SK-N-SH treated with all-trans-retinoic acid at 6 μM for 48 hours (cell line): ENCODE data around the gene KMT5B.

ENCODE experiments used
- ATAC-seq: fragments of 200-7000 bp; cut with Tn5 transposase; 3 replicates; pipeline ENCODE4 v1.9.1; 2020; ENCODE audit warnings: mild to moderate bottlenecking, moderate library complexity
- ARNTL ChIP-seq: fragments of 450-650 bp; formaldehyde crosslinking; IDR thresholded peaks from 2 replicates; pipeline ENCODE4 v1.5.0; 2020; ENCODE audit warnings: low read depth, mild to moderate bottlenecking, moderate library complexity, borderline replicate concordance
- CSDC2 ChIP-seq: fragments of 250-450 bp; sonication (Bioruptor Pico); IDR thresholded peaks from 2 replicates; pipeline ENCODE4 v1.5.0; 2020; ENCODE audit warnings: mild to moderate bottlenecking, moderate library complexity
- ESRRG ChIP-seq: fragments of 250-450 bp; sonication (Bioruptor Pico); IDR thresholded peaks from 2 replicates; pipeline ENCODE4 v1.6.1; 2021; ENCODE audit warnings: mild to moderate bottlenecking
- GLIS3 ChIP-seq: fragments of 250-450 bp; sonication (Bioruptor Pico); IDR thresholded peaks from 2 replicates; pipeline ENCODE4 v1.5.0; 2020; ENCODE audit warnings: mild to moderate bottlenecking, moderate library complexity
- ISL1 ChIP-seq: fragments of 250-450 bp; sonication (Bioruptor Pico); IDR thresholded peaks from 2 replicates; pipeline ENCODE4 v2.1.2; 2022; ENCODE audit warnings: mild to moderate bottlenecking, moderate library complexity
- OSR1 ChIP-seq: fragments of 250-450 bp; sonication (Bioruptor Pico); IDR thresholded peaks from 2 replicates; pipeline ENCODE4 v1.8.0; 2022; ENCODE audit warnings: moderate library complexity, mild to moderate bottlenecking, inconsistent platforms
- PPARA ChIP-seq: fragments of 250-450 bp; sonication (Bioruptor Pico); IDR thresholded peaks from 2 replicates; pipeline ENCODE4 v1.5.0; 2020; ENCODE audit warnings: mild to moderate bottlenecking, borderline replicate concordance
- RARB ChIP-seq: fragments of 250-450 bp; sonication (Bioruptor Pico); IDR thresholded peaks from 2 replicates; pipeline ENCODE4 v1.8.0; 2021; ENCODE audit warnings: mild to moderate bottlenecking, moderate library complexity
- SNAI2 ChIP-seq: fragments of 250-450 bp; sonication (Bioruptor Pico); IDR thresholded peaks from 2 replicates; pipeline ENCODE4 v1.5.0; 2020; ENCODE audit warnings: mild to moderate bottlenecking, moderate library complexity
- TCF4 ChIP-seq: fragments of 250-450 bp; sonication (Bioruptor Pico); IDR thresholded peaks from 2 replicates; pipeline ENCODE4 v1.8.0; 2021; ENCODE audit warnings: mild to moderate bottlenecking, moderate library complexity, borderline replicate concordance
- TOX ChIP-seq: fragments of 250-450 bp; sonication (Bioruptor Pico); IDR thresholded peaks from 2 replicates; pipeline ENCODE4 v1.8.0; 2021; ENCODE audit warnings: mild to moderate bottlenecking, moderate library complexity, borderline replicate concordance
- ZC3H10 ChIP-seq: fragments of 250-450 bp; sonication (Bioruptor Pico); IDR thresholded peaks from 2 replicates; pipeline ENCODE4 v1.5.1; 2021; ENCODE audit warnings: mild to moderate bottlenecking, moderate library complexity
- ZFP3 ChIP-seq: fragments of 250-450 bp; sonication (Bioruptor Pico); IDR thresholded peaks from 2 replicates; pipeline ENCODE4 v1.5.0; 2020; ENCODE audit warnings: mild to moderate bottlenecking, moderate library complexity
- ZFP30 ChIP-seq: fragments of 450-650 bp; formaldehyde crosslinking; IDR thresholded peaks from 2 replicates; pipeline ENCODE4 v1.5.0; 2022; ENCODE audit warnings: mild to moderate bottlenecking, moderate library complexity
- ZNF565 ChIP-seq: fragments of 450-650 bp; formaldehyde crosslinking; conservative IDR thresholded peaks from 2 replicates; pipeline ENCODE4 v1.5.0; 2020; ENCODE audit warnings: low read depth, mild to moderate bottlenecking, moderate library complexity
- ZNF70 ChIP-seq: fragments of 450-650 bp; formaldehyde crosslinking; IDR thresholded peaks from 2 replicates; pipeline ENCODE4 v1.5.0; 2020; ENCODE audit warnings: mild to moderate bottlenecking, moderate library complexity
- ZNF8 ChIP-seq: fragments of 450-650 bp; formaldehyde crosslinking; IDR thresholded peaks from 2 replicates; pipeline ENCODE4 v1.5.0; 2020; ENCODE audit warnings: mild to moderate bottlenecking, moderate library complexity
- TF ChIP-seq, protein P1 (sequence below): fragments of 250-450 bp; sonication (Bioruptor Pico); IDR thresholded peaks from 2 replicates; pipeline ENCODE4 v1.5.1; 2020; ENCODE audit warnings: low read depth, mild to moderate bottlenecking, moderate library complexity
- TF ChIP-seq, protein P2 (sequence below): fragments of 250-450 bp; sonication (Bioruptor Pico); IDR thresholded peaks from 2 replicates; pipeline ENCODE4 v1.5.0; 2020; ENCODE audit warnings: mild to moderate bottlenecking, moderate library complexity
- TF ChIP-seq, protein P3 (sequence below): fragments of 250-450 bp; sonication (Bioruptor Pico); IDR thresholded peaks from 2 replicates; pipeline ENCODE4 v1.8.0; 2021; ENCODE audit warnings: low read depth, mild to moderate bottlenecking, moderate library complexity, borderline replicate concordance
- TF ChIP-seq, protein P4 (sequence below): fragments of 250-450 bp; sonication (Bioruptor Pico); IDR thresholded peaks from 2 replicates; pipeline ENCODE4 v1.8.0; 2020; ENCODE audit warnings: mild to moderate bottlenecking, moderate library complexity, borderline replicate concordance

The KMT5B gene

DNA sequence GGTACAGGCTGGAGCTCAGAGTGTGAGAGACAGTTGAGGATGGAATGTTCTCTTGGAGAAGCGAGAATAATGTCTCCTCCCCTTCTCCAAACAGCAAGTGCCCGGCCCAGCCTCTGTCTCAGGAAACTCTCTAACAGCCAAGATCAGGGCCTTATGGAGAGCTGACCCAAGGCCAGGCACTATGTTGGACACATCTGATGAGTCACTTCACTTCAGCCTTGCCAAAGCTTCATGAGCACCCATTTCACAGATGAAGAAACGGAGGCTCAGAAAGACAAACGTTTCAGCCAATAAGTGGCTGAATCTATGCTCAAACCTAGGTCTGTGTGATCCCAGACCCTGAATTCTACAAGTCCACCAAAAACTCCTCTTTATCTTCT, 69.8 kb downstream of the KMT5B start:
- ATAC-seq = no peak
- TF ChIP-seq, protein P1, sequence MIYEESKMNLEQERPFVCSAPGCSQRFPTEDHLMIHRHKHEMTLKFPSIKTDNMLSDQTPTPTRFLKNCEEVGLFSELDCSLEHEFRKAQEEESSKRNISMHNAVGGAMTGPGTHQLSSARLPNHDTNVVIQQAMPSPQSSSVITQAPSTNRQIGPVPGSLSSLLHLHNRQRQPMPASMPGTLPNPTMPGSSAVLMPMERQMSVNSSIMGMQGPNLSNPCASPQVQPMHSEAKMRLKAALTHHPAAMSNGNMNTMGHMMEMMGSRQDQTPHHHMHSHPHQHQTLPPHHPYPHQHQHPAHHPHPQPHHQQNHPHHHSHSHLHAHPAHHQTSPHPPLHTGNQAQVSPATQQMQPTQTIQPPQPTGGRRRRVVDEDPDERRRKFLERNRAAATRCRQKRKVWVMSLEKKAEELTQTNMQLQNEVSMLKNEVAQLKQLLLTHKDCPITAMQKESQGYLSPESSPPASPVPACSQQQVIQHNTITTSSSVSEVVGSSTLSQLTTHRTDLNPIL = no peak
- TF ChIP-seq OSR1 (no peak), ZFP30 (CRISPR knock-in tag) (no peak), ZNF8 (CRISPR knock-in tag) (no peak), ISL1 (no peak), CSDC2 (no peak), ZFP3 (CRISPR knock-in tag) (no peak), SNAI2 (no peak), PPARA (CRISPR knock-in tag) (no peak), TOX (no peak), ZNF565 (CRISPR knock-in tag) (no peak), ESRRG (no peak), ARNTL (CRISPR knock-in tag) (no peak), GLIS3 (no peak), ZNF70 (CRISPR knock-in tag) (no peak), TCF4 (no peak), RARB (no peak)
- TF ChIP-seq, protein P2, sequence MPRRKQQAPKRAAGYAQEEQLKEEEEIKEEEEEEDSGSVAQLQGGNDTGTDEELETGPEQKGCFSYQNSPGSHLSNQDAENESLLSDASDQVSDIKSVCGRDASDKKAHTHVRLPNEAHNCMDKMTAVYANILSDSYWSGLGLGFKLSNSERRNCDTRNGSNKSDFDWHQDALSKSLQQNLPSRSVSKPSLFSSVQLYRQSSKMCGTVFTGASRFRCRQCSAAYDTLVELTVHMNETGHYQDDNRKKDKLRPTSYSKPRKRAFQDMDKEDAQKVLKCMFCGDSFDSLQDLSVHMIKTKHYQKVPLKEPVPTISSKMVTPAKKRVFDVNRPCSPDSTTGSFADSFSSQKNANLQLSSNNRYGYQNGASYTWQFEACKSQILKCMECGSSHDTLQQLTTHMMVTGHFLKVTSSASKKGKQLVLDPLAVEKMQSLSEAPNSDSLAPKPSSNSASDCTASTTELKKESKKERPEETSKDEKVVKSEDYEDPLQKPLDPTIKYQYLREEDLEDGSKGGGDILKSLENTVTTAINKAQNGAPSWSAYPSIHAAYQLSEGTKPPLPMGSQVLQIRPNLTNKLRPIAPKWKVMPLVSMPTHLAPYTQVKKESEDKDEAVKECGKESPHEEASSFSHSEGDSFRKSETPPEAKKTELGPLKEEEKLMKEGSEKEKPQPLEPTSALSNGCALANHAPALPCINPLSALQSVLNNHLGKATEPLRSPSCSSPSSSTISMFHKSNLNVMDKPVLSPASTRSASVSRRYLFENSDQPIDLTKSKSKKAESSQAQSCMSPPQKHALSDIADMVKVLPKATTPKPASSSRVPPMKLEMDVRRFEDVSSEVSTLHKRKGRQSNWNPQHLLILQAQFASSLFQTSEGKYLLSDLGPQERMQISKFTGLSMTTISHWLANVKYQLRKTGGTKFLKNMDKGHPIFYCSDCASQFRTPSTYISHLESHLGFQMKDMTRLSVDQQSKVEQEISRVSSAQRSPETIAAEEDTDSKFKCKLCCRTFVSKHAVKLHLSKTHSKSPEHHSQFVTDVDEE = no peak
- TF ChIP-seq, protein P3, sequence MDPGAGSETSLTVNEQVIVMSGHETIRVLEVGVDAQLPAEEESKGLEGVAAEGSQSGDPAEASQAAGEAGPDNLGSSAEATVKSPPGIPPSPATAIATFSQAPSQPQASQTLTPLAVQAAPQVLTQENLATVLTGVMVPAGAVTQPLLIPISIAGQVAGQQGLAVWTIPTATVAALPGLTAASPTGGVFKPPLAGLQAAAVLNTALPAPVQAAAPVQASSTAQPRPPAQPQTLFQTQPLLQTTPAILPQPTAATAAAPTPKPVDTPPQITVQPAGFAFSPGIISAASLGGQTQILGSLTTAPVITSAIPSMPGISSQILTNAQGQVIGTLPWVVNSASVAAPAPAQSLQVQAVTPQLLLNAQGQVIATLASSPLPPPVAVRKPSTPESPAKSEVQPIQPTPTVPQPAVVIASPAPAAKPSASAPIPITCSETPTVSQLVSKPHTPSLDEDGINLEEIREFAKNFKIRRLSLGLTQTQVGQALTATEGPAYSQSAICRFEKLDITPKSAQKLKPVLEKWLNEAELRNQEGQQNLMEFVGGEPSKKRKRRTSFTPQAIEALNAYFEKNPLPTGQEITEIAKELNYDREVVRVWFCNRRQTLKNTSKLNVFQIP (CRISPR knock-in tag) = no peak
- TF ChIP-seq, protein P4, sequence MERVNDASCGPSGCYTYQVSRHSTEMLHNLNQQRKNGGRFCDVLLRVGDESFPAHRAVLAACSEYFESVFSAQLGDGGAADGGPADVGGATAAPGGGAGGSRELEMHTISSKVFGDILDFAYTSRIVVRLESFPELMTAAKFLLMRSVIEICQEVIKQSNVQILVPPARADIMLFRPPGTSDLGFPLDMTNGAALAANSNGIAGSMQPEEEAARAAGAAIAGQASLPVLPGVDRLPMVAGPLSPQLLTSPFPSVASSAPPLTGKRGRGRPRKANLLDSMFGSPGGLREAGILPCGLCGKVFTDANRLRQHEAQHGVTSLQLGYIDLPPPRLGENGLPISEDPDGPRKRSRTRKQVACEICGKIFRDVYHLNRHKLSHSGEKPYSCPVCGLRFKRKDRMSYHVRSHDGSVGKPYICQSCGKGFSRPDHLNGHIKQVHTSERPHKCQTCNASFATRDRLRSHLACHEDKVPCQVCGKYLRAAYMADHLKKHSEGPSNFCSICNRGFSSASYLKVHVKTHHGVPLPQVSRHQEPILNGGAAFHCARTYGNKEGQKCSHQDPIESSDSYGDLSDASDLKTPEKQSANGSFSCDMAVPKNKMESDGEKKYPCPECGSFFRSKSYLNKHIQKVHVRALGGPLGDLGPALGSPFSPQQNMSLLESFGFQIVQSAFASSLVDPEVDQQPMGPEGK (CRISPR knock-in tag) = no peak
- TF ChIP-seq, all 23 proteins: peak for 0

DNA sequence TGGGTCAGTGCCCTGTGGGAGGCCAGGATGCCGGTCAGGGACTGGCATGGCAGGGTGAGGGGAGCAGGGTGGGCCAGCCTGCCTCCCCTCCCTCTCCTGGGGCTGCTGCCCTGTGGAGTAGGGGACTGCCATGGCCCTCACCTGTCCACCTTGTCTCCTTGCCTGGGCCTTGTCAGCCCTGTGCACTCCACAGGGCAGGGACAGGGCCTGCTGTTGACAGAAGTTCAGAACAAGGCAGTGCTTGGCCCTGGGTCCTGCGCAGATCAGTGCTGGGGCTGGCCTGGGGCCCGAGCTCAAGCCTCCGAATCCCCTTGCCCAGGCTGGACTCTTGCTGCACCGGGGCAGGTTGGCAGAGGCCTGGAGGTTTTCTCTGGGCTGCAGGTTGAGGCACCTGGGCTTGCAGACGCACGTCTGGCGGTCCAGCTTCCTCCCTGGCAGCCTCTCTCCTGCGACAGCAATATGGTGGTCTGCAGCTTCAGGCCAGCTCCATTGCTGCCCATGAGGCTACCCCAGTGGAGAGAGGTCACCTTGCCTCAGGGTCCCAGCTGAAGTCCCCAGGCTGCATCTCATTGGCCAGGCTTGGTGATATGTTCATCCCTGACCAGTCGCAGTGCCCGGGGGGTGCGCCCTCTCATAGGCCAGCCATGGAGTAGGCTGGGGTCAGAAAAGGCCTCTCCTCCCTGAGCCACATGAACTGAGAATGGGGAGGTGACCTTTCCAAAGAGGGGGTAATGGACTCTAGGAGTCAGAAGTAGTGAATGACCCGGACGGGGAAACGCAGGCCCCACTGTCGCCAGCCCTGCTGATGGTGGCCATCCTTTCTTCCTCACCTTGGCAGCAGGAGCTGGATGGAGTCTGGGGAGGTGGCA, 70.4 kb downstream of the KMT5B start:
- ATAC-seq = no peak
- no peak for TF ChIP-seq OSR1
- TF ChIP-seq GLIS3 = no peak
- TF ChIP-seq ESRRG = no peak
- TF ChIP-seq ZFP30 (CRISPR knock-in tag) = no peak
- TF ChIP-seq, protein P1 = no peak

DNA sequence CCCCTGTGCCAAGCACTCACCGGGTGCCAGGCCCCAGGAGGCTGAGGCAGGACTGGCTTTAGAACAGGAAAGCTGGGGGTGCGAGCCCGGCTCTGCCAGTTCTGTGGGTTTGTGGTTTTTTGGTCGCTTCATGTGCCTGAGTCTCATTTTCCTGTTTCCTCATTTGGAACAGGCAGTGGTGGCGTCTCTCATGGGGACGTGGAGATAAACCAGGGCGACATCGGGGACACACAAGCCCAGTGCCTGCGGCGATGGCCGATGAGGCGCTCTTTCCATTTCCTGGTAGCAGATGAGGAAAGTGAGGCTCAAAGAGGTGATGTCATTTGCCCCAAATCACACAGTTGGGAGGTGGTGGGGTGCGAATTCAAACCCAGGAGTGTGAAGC, 71.1 kb downstream of the KMT5B start:
- ATAC-seq = no peak
- TF ChIP-seq PPARA (CRISPR knock-in tag) (no peak), ZC3H10 (CRISPR knock-in tag) (no peak), TCF4 (no peak), ZFP30 (CRISPR knock-in tag) (no peak), ZNF8 (CRISPR knock-in tag) (no peak), SNAI2 (no peak), RARB (no peak), ISL1 (no peak), OSR1 (no peak), CSDC2 (no peak), TOX (no peak), GLIS3 (no peak), ZNF565 (CRISPR knock-in tag) (no peak)
- TF ChIP-seq, protein P3 (CRISPR knock-in tag) = no peak
- TF ChIP-seq, protein P4 (CRISPR knock-in tag) = no peak
- TF ChIP-seq, protein P1 = no peak
- TF ChIP-seq, all 23 proteins: peak for 0
